Chondrocyte (in vitro differentiated cells): ENCODE measurements around the gene P4HB. TPM values are rescaled to one million over a fixed set of nuclear protein-coding genes. Genes with fewer than 3 reads are reported as not detected.

ENCODE experiments used
- DNase-seq: peaks from one replicate; pipeline ENCODE4 v3.0.0; 2021; ENCODE audit warnings: mixed read lengths, low spot score
- H3K27ac Mint-ChIP-seq: one replicate; pipeline ENCODE4 v1.8.0; 2021; ENCODE audit warnings: mild to moderate bottlenecking, moderate library complexity, mixed read lengths; ENCODE audit not compliant: unreplicated experiment
- H3K27me3 Mint-ChIP-seq: 2 replicates; pipeline ENCODE4 v1.8.0; 2021; ENCODE audit warnings: low read depth, mixed read lengths
- H3K36me3 Mint-ChIP-seq: 2 replicates; pipeline ENCODE4 v1.8.0; 2021; ENCODE audit warnings: low read depth, mixed read lengths
- H3K4me1 Mint-ChIP-seq: 2 replicates; pipeline ENCODE4 v1.8.0; 2021; ENCODE audit warnings: low read depth, mild to moderate bottlenecking, mixed read lengths
- H3K4me3 Mint-ChIP-seq: one replicate; pipeline ENCODE4 v1.8.0; 2021; ENCODE audit warnings: mild to moderate bottlenecking, moderate library complexity, mixed read lengths; ENCODE audit not compliant: unreplicated experiment
- H3K9me3 Mint-ChIP-seq: 2 replicates; pipeline ENCODE4 v1.8.0; 2021; ENCODE audit warnings: low read depth, mixed read lengths
- total RNA-seq: library from RNA; stranded (reverse); gene quantifications from 3 replicates; pipeline ENCODE4 v1.2.1, GENCODE V29; 2021
- TF ChIP-seq, protein P1 (sequence below): fragments of 200-600 bp; sonication (generic); IDR thresholded peaks from 2 replicates; pipeline ENCODE4 v1.5.0; 2021; ENCODE audit warnings: antibody characterized with exemption, mild to moderate bottlenecking, moderate library complexity

P4HB gene
- total RNA-seq, 1 donor from 2014 or later: 1,012 TPM

DNA sequence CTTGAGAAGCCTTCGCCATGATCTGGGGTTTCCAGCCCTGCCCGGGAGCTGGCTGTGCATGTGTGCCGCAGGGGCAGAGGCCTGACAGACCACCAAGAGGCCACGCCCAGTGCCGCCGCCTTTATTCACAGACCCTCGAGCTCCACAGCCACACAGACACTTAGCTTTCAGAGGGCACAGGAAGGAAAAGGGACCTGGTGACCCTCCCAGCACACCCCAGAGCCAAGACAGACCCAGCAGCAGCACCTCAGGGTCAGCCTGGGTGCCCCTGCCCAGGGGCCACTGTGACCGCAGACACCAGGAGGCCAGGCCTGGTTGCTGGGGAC, 38.1 kb downstream of the P4HB start:
- Mint-ChIP-seq H3K4me1 (no peaks in the 10 kb centered on the region), H3K27me3 (peaks cover 5% of the 10 kb centered on the region), H3K36me3 (peaks cover 8% of the 10 kb centered on the region), H3K9me3 (no peaks in the 10 kb centered on the region), H3K27ac (no peak overlapping the region), H3K4me3 (no peak overlapping the region)
- TF ChIP-seq, protein P1, sequence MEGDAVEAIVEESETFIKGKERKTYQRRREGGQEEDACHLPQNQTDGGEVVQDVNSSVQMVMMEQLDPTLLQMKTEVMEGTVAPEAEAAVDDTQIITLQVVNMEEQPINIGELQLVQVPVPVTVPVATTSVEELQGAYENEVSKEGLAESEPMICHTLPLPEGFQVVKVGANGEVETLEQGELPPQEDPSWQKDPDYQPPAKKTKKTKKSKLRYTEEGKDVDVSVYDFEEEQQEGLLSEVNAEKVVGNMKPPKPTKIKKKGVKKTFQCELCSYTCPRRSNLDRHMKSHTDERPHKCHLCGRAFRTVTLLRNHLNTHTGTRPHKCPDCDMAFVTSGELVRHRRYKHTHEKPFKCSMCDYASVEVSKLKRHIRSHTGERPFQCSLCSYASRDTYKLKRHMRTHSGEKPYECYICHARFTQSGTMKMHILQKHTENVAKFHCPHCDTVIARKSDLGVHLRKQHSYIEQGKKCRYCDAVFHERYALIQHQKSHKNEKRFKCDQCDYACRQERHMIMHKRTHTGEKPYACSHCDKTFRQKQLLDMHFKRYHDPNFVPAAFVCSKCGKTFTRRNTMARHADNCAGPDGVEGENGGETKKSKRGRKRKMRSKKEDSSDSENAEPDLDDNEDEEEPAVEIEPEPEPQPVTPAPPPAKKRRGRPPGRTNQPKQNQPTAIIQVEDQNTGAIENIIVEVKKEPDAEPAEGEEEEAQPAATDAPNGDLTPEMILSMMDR: no peak
- DNase-seq: no peak

DNA sequence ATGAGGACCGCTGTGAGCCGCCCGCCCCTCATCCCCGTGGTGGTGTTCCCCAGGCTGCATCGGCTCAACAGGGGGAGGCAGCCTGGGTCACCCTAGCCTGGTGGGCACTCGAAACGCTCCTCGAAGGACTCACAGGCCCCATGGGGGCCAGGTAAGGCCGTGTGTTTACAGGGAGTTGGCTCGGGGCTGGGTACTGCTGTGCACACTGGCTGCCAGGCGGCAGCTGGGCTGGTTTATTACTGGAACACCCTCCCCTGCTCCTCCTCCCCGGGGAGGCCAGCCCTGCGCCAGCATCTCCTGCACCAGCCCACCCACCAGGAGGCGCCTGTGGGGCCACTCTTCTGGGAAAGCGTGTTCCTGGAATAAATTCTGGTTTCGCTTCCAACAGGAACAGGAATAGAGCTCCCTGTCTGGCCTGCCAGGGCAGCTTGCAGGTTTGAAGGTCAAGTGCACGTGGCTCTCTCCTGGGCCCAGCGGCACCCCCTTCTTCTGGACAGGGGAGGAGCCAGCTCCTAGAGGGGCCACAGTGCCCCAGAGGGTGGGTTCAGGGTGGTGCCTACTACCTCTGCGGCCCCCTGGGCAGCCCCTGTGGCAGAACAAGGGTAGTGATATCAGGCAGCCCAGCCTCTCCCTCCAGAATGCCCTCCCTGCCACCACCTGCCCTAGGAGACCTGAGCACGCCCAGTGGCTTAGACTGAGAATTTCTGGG, 38.6 kb downstream of the P4HB start:
- H3K27ac Mint-ChIP-seq: no peak overlapping the region
- peaks cover 8% of the 10 kb centered on the region for H3K36me3 Mint-ChIP-seq
- TF ChIP-seq, protein P1: peak; percentile 59
- no peaks in the 10 kb centered on the region for H3K4me1 Mint-ChIP-seq
- DNase-seq: no peak
- H3K27me3 Mint-ChIP-seq: peaks cover 5% of the 10 kb centered on the region
- H3K9me3 Mint-ChIP-seq: no peaks in the 10 kb centered on the region
- no peak overlapping the region for H3K4me3 Mint-ChIP-seq

DNA sequence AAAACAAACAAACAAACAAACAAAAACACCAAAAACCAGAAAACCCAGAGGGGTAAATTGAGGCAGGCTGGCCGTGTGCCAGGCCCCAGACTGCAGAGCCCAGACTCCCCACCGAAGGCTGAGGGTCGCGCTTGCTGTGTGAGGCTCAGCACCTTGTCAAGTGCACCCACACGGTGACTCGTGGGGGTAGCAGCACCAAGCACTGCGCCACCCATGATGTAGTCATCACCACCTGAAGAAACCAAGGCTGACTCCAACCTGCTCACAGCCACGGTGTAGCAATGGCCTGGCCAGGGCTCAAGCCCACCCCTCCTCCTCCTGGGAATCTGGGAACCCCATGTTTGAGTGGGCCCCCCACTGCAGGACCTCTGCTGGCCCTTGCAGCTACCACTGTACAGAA, 39.2 kb downstream of the P4HB start:
- no peak overlapping the region for H3K4me3 Mint-ChIP-seq
- H3K27me3 Mint-ChIP-seq: peaks cover 5% of the 10 kb centered on the region
- TF ChIP-seq, protein P1: no peak
- no peak for DNase-seq
- H3K4me1 Mint-ChIP-seq: no peaks in the 10 kb centered on the region
- no peak overlapping the region for H3K27ac Mint-ChIP-seq
- H3K9me3 Mint-ChIP-seq: no peaks in the 10 kb centered on the region
- H3K36me3 Mint-ChIP-seq: peaks cover 8% of the 10 kb centered on the region

DNA sequence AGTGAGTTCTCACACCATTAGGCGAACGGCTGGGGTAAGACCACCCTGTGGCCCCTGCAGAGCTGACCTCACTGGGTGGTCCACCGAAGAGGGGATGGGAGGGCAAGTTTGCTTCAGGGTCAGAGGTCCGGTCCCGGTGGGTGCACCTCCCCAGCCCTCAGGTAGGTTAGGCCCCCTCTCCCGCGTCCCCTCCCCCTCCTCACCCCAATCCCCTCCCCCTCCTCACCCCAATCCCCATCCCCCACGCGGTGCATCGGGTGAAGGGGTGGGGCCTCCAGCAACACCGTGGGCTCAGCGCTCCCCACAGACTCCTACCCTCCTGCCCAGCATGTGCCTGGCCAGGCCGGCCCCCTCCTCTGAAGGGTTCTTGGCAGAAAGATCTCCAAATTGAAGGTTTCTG, 40.6 kb downstream of the P4HB start:
- TF ChIP-seq, protein P1: no peak
- Mint-ChIP-seq H3K36me3 (peaks cover 6% of the 10 kb centered on the region), H3K9me3 (no peaks in the 10 kb centered on the region), H3K27ac (no peak overlapping the region), H3K4me1 (no peaks in the 10 kb centered on the region), H3K27me3 (peaks cover 5% of the 10 kb centered on the region), H3K4me3 (no peak overlapping the region)
- no peak for DNase-seq

DNA sequence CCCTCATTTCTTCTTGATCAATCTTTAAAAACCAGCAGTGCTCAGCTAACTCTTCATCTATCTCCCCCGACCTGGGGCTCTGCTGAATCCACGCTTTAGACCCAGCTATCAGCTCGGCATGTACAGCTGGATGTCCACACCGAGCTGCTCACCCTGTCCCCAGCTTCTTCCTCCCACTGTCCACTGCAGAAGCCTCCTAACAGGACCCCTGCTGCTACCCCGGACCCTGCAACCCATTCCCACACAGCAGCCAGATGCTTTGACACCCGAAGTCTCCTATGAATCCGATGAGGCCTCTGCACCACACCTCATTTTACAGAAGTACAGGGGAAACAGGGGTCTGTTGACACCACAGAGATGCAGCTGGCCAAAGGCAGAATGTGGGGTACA, 42.6 kb downstream of the P4HB start:
- DNase-seq: no peak
- H3K9me3 Mint-ChIP-seq: no peaks in the 10 kb centered on the region
- H3K27ac Mint-ChIP-seq: peak overlapping the region; percentile 14
- TF ChIP-seq, protein P1: no peak
- peaks cover 3% of the 10 kb centered on the region for H3K36me3 Mint-ChIP-seq
- no peaks in the 10 kb centered on the region for H3K4me1 Mint-ChIP-seq
- no peak overlapping the region for H3K4me3 Mint-ChIP-seq
- peaks cover 5% of the 10 kb centered on the region for H3K27me3 Mint-ChIP-seq
